HG03442 (cell line): ENCODE measurements around the gene SCRN3.
A peak's percentile ranks its signal among the peaks of the same experiment; 100 is the strongest.
"Not testable (repeated sequence)": the region's sequence is repeated elsewhere in the genome, so short reads cannot be mapped to it uniquely, and the experiment has no call there.

Experiments used
- ATAC-seq: cut with Tn5 transposase; IDR thresholded peaks from one replicate; pipeline ENCODE4 v1.9.1; 2021; ENCODE audit warnings: mild to moderate bottlenecking, moderate library complexity; ENCODE audit not compliant: unreplicated experiment

The SCRN3 gene, protein sequence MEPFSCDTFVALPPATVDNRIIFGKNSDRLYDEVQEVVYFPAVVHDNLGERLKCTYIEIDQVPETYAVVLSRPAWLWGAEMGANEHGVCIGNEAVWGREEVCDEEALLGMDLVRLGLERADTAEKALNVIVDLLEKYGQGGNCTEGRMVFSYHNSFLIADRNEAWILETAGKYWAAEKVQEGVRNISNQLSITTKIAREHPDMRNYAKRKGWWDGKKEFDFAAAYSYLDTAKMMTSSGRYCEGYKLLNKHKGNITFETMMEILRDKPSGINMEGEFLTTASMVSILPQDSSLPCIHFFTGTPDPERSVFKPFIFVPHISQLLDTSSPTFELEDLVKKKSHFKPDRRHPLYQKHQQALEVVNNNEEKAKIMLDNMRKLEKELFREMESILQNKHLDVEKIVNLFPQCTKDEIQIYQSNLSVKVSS

DNA sequence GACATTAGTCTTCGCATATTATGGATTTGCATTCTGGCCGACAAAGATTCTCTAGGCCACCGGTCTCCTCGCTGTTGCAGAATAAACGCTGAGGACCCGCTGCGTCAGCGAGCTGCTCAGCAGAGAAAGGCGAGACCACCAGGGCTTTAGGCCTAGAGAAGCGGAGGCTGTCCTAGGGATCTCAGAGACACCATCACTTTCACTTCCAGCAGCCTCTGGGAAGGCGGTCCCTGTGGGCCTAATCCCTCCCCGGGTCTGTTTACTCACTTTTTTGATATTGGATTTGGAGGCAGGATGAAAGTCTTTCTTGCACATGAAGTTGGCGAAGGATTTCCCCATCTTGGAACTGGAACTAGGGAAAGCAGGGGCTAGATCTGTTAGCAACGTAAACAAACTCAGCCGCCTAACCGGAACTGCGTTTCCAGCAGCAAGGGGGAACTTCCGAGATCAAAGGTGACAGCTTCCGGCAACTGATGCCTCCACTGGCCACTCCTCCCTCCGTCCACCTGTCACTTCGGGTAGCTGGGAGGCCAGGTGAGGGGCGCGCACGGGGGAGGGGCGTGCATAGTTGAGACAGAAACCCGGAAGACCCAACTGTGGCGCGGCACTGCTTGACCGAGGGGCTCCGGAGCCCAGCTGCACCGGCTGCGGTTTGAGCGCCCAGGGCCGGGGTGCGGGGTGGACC lies at the start of gene SCRN3:
Gene SCRN3, plus strand, starts transcription at position 447 of the 685 bp plus-strand sequence. CDS start 2,554 bp downstream, outside the sequence.
- peak; percentile 92 for ATAC-seq

DNA sequence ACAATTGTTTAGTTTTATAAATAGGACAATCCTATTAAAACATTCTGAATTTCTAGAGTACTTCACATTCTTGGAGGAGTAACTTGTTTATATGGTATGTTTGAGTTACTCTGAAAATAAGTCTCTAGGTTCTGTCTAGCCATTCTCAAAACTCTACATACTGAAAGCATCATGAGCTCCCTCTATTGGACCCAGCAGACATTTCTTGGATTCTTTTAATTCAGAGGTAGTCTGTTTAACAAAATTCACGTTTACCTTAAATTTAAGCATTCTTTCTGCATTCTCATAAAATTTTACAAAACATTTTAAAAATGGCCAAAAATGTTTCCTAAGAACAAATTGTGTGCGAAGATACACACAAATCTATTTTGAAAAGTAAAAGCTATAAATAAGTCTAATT lies 45.5 kb upstream of the SCRN3 start:
- ATAC-seq, result no peak

DNA sequence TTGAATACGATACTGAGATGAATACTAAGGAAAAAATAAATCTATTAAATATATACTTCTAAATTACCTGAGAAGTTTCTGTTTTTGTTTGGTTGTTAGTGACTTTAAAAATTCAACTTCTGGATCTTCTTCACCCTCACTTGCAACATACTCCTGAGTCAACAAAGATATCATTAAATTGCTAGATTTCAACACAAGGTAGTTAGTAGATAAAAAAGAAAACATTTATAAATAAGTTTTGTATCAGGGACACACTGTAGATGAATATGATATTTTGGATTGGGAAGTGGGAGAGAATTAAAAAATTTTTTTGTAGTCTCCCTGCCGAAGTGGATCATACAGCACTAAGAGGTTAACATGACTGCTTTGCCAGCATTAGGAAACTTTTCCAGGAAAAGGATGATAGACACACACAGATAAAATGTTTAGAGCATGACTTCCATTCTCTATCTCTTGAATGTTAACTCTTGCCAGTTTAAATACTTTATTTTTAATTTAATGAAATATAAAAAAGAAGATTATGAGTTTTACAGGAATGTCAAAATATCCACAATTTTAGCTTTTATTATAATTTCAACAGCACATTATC lies 44.8 kb upstream of the SCRN3 start:
- ATAC-seq, result no peak

DNA sequence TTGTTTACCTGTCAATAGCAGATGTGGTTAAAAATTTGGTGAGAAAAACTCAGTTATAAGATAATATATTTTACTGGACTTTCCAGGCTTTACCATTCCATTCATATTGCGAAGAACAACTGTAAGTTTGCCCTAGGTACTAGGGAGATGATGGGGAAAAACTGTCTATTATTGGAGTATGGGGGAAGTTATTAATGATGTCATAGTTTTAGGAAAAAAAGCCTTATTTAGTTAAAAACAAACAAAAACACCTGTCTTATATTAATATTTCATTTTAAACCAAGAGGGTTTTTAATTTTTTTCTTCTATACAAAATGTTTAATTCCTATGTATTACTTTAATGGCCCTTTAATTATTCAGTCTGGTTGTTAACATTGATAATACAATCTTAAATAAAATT lies 42.5 kb upstream of the SCRN3 start:
- ATAC-seq, result no peak

DNA sequence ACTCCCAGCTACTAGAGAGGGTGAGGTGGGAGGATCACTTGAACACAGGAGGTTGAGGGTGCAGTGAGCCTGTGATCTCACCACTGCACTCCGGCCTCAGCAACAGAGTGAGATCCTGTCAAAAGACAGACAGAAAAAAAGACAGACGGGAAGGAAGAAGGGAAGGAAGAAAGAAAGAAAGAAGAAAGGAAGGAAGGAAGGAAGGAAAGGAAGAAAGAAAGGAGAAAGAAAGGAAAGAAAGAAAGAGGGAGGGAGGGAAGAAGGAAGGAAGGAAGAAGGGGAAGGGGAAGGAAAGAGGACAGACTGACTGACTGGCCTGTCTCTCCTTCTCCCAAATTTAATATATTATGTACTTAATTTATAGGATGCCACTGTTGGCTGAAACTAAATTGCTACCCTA lies 39.2 kb upstream of the SCRN3 start:
- ATAC-seq, result no peak

DNA sequence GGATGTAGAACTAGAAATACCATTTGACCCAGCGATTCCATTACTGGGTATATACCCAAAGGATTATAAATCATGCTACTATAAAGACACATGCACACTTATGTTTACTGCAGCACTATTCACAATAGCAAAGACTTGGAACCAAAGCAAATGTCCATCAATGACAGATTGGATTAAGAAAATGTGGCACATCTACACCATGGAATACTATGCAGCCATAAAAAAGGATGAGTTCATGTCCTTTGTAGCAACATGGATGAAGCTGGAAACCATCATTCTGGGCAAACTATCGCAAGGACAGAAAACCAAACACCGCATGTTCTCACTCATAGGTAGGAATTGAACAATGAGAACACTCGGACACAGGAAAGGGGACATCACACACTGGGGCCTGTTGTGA lies 35.9 kb upstream of the SCRN3 start:
- not testable (repeated sequence) for ATAC-seq

DNA sequence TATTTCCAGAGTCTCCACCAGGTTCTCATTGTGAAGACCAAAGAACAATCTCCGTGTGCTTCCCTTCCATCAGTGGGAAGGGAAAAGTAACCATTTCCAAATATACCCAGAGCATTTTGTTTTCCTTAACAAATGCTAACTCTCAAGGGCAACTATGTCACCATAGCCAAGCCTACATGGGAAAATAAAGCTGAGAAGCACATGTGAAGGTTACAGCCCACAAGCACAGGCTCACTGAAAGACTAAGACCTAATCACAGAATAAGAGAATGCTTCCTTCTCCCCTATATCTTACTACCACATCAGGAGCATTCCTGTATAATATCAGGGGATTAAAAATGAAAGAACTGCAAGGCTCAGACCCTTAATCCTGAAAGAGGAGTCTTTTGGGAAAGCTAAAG lies 32.6 kb upstream of the SCRN3 start:
- no peak for ATAC-seq

DNA sequence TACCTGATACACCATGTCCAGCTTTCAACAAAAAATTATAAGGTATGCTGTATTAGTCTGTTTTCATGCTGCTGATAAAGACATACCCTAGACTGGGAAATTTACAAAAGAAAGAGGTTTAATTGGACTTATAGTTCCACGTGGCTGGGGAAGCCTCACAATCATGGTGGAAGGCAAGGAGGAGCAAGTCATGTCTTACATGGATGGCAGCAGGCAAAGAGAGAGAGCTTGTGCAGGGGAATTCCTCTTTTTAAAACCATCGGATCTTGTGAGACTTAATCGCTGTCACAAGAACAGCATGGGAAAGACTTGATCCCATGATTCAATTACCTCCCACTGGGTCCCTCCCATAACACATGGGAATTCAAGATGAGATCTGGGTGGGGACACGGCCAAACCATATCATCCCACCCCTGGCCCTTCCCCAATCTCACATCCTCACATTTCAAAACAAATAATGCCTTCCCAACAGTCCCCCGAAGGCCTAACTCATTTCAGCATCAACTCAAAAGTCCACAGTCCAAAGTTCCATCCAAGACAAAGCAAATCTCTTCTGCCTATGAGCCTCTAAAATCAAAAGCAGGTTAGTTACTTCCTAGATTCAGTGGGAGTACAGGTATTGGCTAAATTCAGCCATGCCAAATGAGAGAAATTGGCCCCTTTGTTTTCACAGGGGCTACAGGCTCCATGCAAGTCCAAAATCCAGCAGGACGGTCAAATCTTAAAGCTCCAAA lies 31.9 kb upstream of the SCRN3 start:
- ATAC-seq, result not testable (repeated sequence)

DNA sequence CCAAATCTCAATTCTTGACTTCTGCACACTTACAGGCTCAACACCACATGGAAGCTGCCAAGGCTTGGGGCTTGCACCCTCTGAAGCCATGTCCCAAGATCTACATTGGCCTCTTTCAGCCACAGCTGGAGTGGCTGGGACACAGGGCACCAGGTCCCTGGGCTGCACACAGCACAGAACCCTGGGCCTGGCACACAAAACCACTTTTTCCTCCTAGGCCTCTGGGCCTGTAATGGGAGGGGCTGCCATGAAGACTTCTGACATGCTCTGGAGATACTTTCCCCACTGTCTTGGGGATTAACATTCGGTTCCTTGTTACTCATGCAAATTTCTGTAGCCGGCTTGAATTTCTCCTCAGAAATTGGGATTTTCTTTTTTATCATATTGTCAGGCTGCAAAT lies 30.9 kb upstream of the SCRN3 start:
- no peak for ATAC-seq

DNA sequence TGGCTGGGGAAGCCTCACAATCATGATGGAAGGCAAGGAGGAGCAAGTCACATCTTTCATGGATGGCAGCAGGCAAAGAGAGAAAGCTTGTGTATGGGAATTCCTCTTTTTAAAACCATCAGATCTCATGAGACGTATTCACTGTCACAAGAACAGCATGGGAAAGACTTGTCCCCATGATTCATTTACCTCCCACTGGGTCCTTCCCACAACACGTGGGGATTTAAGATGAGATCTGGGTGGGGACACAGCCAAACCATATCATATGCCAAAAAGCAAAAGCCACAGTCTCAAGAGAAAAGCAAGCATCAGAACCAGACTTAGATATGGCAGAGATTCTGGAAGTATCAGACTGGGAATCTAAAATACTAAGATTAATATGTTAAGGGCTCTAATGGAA lies 30.0 kb upstream of the SCRN3 start:
- no peak for ATAC-seq

DNA sequence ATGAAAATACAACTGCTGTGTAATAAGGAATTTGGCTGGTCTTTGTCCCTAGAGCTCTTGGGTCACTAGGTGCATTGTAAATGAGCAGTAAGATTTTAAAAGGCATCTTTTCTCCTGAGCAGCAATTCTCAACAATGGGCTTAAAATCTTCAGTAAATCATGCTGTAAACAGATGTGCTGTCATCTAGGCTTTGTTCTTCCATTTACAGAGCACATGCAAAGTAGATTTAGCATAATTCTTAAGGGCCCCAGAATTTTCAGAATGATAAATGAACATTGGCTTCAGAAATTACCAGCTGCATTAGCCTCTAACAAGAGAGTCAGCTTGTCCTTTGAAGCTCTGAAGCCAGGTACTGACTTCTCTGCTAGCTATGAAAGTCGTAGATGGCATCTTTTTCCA lies 26.8 kb upstream of the SCRN3 start:
- ATAC-seq, result no peak

DNA sequence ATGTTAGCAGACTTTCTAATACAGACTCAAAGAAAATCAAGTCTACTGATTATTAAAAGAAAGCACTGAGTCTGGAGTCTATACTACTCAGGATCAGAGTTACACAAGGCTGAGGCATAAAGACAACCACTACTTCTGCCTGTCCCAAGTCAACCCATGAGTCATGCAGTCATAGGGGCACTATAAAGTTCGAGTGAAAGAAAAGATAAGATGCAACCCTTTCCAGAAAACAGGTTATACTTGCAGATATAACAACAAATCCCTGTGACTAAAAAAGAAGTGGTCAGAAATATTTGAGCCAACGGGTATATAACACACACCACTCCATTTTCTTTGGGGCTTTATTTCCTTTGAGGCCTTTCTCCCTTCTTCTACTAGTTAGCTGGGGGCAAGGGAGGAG lies 18.6 kb upstream of the SCRN3 start:
- ATAC-seq, result no peak

DNA sequence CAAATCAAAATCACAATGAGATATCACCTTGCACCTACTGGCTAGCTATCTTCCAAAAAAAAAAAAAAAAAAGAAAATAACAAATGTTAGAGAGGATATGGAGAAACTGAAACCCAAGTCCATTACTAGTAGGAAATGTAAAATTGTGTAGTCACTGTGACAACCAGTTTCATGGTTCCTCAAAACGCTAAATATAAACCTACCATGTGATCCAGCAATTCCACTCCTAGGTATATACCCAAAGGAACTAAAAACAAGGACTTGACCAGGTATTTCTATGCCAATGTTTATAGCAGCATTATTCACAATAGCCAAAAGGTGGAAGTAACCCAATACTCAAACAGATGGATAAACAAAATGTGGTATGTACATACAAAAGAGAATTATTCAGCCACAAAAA lies 11.7 kb upstream of the SCRN3 start:
- no peak for ATAC-seq

DNA sequence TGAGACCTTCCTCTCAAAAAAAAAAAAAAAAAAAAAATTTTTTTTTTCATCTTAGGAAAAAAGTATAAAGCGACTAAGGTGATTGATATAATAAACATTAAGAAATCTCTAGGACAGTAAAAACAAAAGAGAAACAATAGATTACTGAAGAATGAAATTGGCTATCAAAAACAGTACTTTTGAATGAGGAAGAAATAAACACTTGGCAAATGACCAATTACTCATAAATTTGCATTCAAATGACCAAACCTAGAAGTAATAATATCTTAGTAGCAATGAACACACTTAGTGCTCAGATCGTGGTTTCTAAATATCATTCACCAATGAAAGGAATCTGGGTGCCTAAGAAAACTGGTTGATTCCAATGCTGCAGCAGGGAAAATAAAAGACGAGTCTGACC lies 10.3 kb upstream of the SCRN3 start:
- no peak for ATAC-seq

DNA sequence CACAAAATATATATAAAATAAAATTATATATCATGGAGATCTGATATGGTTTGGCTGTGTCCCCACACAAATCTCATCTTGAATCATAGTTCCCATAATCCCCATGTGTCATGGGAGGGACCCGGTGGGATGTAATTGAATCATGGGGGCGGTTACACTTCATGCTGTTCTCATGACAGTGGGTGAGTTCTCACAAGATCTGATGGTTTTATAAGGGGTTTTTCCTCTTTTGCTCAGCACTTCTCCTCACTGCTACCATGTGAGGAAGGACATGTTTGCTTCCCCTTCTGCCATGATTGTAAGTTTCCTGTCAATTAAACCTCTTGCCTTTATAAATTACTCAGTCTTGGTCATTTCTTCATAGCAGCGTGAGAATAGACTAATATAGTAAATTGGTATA lies 6.8 kb upstream of the SCRN3 start:
- not testable (repeated sequence) for ATAC-seq

DNA sequence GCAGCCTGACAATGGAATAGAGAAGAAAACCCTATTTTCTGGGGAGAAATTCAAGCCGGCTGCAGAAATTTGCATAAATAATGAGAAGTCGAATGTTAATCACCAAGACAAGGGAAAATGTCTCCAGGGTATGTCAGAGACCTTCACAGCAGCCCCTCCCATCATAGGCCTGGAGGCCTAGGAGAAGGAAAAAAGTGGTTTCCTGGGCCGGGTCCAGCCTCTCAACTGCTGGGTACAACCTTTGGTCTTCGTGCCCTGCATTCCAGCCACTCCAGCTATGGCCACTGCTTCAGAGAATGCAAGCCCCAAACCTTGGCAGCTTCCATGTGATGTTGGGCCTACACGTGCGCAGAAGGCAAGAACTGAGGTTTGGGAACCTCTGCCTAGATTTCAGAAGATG lies 6.0 kb upstream of the SCRN3 start:
- ATAC-seq, result no peak

DNA sequence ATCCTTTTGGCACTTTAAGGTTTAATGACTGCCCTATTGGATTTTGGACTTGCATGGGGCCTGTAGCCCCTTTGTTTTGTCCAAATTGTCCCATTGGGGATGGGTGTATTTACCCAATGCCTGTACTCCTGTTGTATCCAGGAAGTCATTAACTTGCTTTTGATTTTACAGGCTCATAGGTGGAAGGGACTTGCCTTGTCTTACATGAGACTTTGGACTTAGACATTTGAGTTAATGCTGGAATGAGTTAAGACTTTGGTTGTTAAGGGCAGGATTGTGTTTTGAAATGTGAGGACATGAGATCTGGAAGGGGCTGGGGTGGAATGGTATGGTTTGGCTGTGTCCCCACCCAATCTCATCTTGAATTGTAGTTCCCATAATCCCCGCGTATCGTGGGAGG lies 5.2 kb upstream of the SCRN3 start:
- ATAC-seq, result not testable (repeated sequence)

DNA sequence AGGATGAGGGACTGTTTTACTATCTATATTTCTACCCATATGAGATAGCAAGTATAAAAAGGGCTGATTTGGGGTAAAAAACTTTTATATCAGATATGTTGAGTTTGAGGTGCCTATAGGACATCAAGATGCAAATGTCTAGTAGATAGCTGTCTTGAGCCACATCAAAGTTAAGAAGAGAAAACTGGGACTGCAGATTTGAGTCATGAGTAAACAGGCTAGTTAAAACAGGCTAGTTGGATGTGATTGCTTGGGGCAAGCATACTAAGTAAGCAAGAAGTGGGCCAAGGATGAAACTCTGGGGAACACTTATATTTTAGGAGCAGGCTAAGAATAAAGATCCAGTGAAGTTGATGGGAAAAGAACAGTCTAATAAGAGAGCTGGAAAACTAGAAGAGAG lies 2.8 kb upstream of the SCRN3 start:
- no peak for ATAC-seq

DNA sequence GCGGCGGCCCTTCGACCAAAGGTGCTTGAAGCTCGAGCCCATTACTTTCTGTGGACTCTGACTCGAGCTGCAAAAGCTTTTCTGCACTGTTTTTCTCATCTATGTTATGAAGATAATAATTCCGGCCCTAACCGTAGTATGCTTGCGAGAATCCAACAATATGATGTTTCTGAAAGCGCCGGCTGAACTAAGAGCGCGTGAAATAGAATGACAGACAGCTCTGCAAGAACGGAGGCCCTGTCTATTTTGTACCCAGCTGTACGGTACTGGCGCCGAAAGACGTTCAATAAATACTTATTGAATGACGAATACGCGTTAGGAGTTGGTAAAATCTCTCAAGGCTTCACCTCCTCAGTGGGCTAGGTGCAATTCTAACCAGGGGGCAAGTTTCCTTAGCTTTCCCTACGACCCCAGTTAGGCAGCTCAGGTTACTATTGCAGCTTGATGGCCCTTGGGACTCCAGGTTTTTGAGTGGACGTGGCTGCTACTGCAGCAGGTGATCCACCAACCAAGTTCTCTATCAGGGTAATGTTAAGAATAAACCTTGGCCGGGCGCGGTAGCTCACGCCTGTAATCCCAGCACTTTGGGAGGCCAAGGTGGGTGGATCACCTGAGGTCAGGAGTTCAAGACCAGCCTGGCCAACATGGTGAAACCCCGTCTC lies 570 bp downstream of the SCRN3 start:
- ATAC-seq, result peak; percentile 7

DNA sequence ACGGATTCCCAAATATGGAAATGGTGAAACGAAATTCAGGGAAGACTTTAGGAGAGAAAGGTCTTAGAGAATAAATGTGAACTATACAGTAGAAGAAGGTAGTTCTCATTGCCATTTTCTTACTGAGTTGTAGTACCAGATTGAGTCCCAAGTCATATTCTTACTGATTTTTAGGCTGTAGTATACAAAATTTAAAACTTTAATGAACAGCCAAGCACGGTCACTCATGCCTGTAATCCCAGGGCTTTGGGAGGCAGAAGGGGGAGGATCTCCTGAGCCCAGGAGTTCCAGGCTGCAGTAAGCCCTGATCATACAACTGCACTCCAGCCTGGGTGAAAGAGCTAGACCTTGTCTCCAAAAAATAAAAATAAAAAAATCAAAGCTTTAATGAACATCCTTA lies 2.2 kb downstream of the SCRN3 start:
- ATAC-seq, result no peak

DNA sequence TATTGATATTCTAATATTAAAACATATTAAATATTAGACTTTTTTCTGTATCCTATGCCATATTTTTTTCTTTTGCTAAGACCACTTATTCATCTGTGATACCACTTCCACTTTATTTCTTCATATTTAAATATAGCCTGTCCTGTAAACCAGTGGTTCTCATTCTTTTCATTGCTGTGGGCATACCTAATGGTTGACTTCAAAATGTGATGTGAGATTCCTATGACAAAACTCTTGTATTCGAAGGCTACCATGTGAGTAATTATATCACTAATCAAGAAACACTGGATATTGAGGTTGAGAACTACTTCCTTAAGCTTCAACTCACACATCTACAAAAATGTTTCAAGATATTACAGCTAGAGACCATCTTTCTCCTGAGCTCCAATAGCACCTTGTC lies 3.6 kb downstream of the SCRN3 start:
- no peak for ATAC-seq
